H9 (cell line): Measurements from ENCODE around the gene MAMDC4. TPM values are rescaled to one million over a fixed set of nuclear protein-coding genes. Genes with fewer than 3 reads are reported as not detected.

ENCODE experiments used
- DNase-seq: peaks from one replicate; pipeline ENCODE4 v3.0.0-alpha.2; 2017
- H2AFZ ChIP-seq: one replicate; pipeline ENCODE4 v1.6.1; 2013; ENCODE audit warnings: mild to moderate bottlenecking, low read length, control low read depth, moderate library complexity
- H2AK5ac ChIP-seq: 2 replicates; pipeline ENCODE4 v1.6.1; 2013; ENCODE audit warnings: low read length, control low read depth, mixed read lengths; ENCODE audit not compliant: insufficient read length
- H2BK120ac ChIP-seq: one replicate; pipeline ENCODE4 v1.6.1; 2013; ENCODE audit warnings: low read depth, mild to moderate bottlenecking, low read length, control low read depth, inconsistent platforms; ENCODE audit not compliant: poor library complexity, severe bottlenecking
- H2BK12ac ChIP-seq: 2 replicates; pipeline ENCODE4 v1.6.1; 2013; ENCODE audit warnings: low read length, control low read depth, mixed read lengths, low read depth; ENCODE audit not compliant: insufficient read length
- H2BK15ac ChIP-seq: 2 replicates; pipeline ENCODE4 v1.6.1; 2013; ENCODE audit warnings: low read depth, low read length, control low read depth
- H2BK20ac ChIP-seq: one replicate; pipeline ENCODE4 v1.6.1; 2013; ENCODE audit warnings: low read depth, mild to moderate bottlenecking, low read length, control low read depth, inconsistent platforms; ENCODE audit not compliant: poor library complexity, severe bottlenecking
- H2BK5ac ChIP-seq: 2 replicates; pipeline ENCODE4 v1.6.1; 2013; ENCODE audit warnings: low read length, control low read depth, mixed read lengths; ENCODE audit not compliant: insufficient read length
- H3K14ac ChIP-seq: 2 replicates; pipeline ENCODE4 v1.6.1; 2013; ENCODE audit warnings: low read length, control low read depth; ENCODE audit not compliant: insufficient read depth
- H3K18ac ChIP-seq: 2 replicates; pipeline ENCODE4 v1.6.1; 2013; ENCODE audit warnings: low read depth, mild to moderate bottlenecking, mixed read lengths, low read length, control low read depth; ENCODE audit not compliant: insufficient read length
- H3K23ac ChIP-seq: 2 replicates; pipeline ENCODE4 v1.6.1; 2013; ENCODE audit warnings: low read length, control low read depth, mixed read lengths, low read depth; ENCODE audit not compliant: insufficient read length
- H3K23me2 ChIP-seq: 2 replicates; pipeline ENCODE4 v1.6.1; 2013; ENCODE audit warnings: low read depth, mild to moderate bottlenecking, mixed read lengths, low read length, control low read depth; ENCODE audit not compliant: insufficient read length, poor library complexity, severe bottlenecking
- H3K27ac ChIP-seq: 2 replicates; pipeline ENCODE4 v1.5.1; 2013; ENCODE audit warnings: low read length, control low read depth, mixed read lengths, low read depth; ENCODE audit not compliant: insufficient read length
- H3K27me3 ChIP-seq: 2 replicates; pipeline ENCODE4 v1.6.1; 2013; ENCODE audit warnings: low read length, control low read depth, inconsistent platforms; ENCODE audit not compliant: insufficient read depth
- H3K4ac ChIP-seq: 2 replicates; pipeline ENCODE4 v1.6.1; 2013; ENCODE audit warnings: low read depth, mild to moderate bottlenecking, control low read depth, inconsistent platforms, low read length, moderate library complexity
- H3K4me1 ChIP-seq: 2 replicates; pipeline ENCODE4 v1.6.1; 2013; ENCODE audit warnings: low read length, control low read depth, inconsistent platforms; ENCODE audit not compliant: insufficient read depth
- H3K4me2 ChIP-seq: 2 replicates; pipeline ENCODE4 v1.6.1; 2013; ENCODE audit warnings: low read length, control low read depth, mixed read lengths; ENCODE audit not compliant: insufficient read length, insufficient read depth
- H3K56ac ChIP-seq: 2 replicates; pipeline ENCODE4 v1.6.1; 2013; ENCODE audit warnings: low read depth, mild to moderate bottlenecking, mixed read lengths, low read length, control low read depth; ENCODE audit not compliant: insufficient read length
- H3K79me1 ChIP-seq: 2 replicates; pipeline ENCODE4 v1.6.1; 2013; ENCODE audit warnings: low read depth, mild to moderate bottlenecking, moderate library complexity, low read length, control low read depth, inconsistent platforms; ENCODE audit not compliant: insufficient read depth, poor library complexity, severe bottlenecking
- H3K79me2 ChIP-seq: 2 replicates; pipeline ENCODE4 v1.6.1; 2013; ENCODE audit warnings: low read length, control low read depth, inconsistent platforms; ENCODE audit not compliant: insufficient read depth
- H3K9ac ChIP-seq: 2 replicates; pipeline ENCODE4 v1.6.1; 2013; ENCODE audit warnings: low read length, control low read depth, mixed read lengths; ENCODE audit not compliant: insufficient read length; ENCODE audit errors: extremely low read depth
- H3K9me3 ChIP-seq: one replicate; pipeline ENCODE4 v1.6.1; 2013; ENCODE audit warnings: low read depth, low read length, inconsistent platforms; ENCODE audit not compliant: control insufficient read depth
- H3T11ph ChIP-seq: one replicate; pipeline ENCODE4 v1.6.1; 2013; ENCODE audit warnings: mild to moderate bottlenecking, low read length, control low read depth, inconsistent platforms
- H4K20me1 ChIP-seq: one replicate; pipeline ENCODE4 v1.6.1; 2013; ENCODE audit not compliant: control insufficient read depth, insufficient read length, insufficient read depth
- H4K5ac ChIP-seq: 2 replicates; pipeline ENCODE4 v1.6.1; 2013; ENCODE audit warnings: low read depth, mild to moderate bottlenecking, mixed read lengths, low read length, control low read depth; ENCODE audit not compliant: insufficient read length
- H4K8ac ChIP-seq: replicated peaks from 2 replicates; pipeline ENCODE4 v1.6.1; 2013; ENCODE audit warnings: low read length, control low read depth, mixed read lengths, low read depth; ENCODE audit not compliant: insufficient read length
- H4K91ac ChIP-seq: 2 replicates; pipeline ENCODE4 v1.6.1; 2013; ENCODE audit warnings: low read depth, mild to moderate bottlenecking, moderate library complexity, mixed read lengths, low read length, control low read depth; ENCODE audit not compliant: insufficient read length
- H3K27ac Mint-ChIP-seq, 3 experiments: 2 replicates in 2 of 3; 3 replicates in 1 of 3; pipeline ENCODE4 v1.8.0; 2020 to 2021; ENCODE audit warnings: mixed read lengths in 3 of 3, mild to moderate bottlenecking in 1 of 3, moderate library complexity in 1 of 3
- H3K27me3 Mint-ChIP-seq: 2 replicates; pipeline ENCODE4 v1.8.0; 2021; ENCODE audit warnings: low read depth, mild to moderate bottlenecking, moderate library complexity, mixed read lengths
- H3K36me3 Mint-ChIP-seq, 3 experiments: 2 replicates in 2 of 3; 3 replicates in 1 of 3; pipeline ENCODE4 v1.8.0; 2020 to 2021; ENCODE audit warnings: low read depth in 3 of 3, mixed read lengths in 3 of 3; ENCODE audit not compliant: insufficient read depth in 1 of 3
- H3K4me1 Mint-ChIP-seq, 2 experiments: 2 replicates each; pipeline ENCODE4 v1.8.0; 2020; ENCODE audit warnings: mixed read lengths in 2 of 2
- H3K4me3 Mint-ChIP-seq, 2 experiments: 2 replicates in 1 of 2; 3 replicates in 1 of 2; pipeline ENCODE4 v1.8.0; 2020 to 2021; ENCODE audit warnings: mild to moderate bottlenecking in 2 of 2, mixed read lengths in 2 of 2, moderate library complexity in 1 of 2
- H3K9me3 Mint-ChIP-seq, 2 experiments: 2 replicates in 1 of 2; 3 replicates in 1 of 2; pipeline ENCODE4 v1.8.0; 2020; ENCODE audit warnings: mild to moderate bottlenecking in 2 of 2, mixed read lengths in 2 of 2, moderate library complexity in 1 of 2
- WGBS: extraction: QIAGEN DNeasy Blood & Tissue Kit; methylation state at CpG from one replicate; pipeline ENCODE4 v1.1.7; 2013; ENCODE audit warnings: missing lambda C conversion rate, low lambda C conversion rate, mixed read lengths; ENCODE audit not compliant: insufficient read length; ENCODE audit errors: extremely low coverage; 5-methylcytosine and 5-hydroxymethylcytosine counted together
- total RNA-seq: library from RNA; stranded (reverse); gene quantifications from 2 replicates; pipeline ENCODE4 v1.2.1, GENCODE V29; 2021
- TF ChIP-seq, protein P1 (sequence below): fragments of 200-600 bp; sonication (generic); conservative IDR thresholded peaks from 3 replicates; pipeline ENCODE4 v1.8.0; 2021; ENCODE audit warnings: antibody characterized with exemption, mild to moderate bottlenecking

Gene MAMDC4
- total RNA-seq, 1 experiment from 2014 or later: 9.2 TPM

DNA sequence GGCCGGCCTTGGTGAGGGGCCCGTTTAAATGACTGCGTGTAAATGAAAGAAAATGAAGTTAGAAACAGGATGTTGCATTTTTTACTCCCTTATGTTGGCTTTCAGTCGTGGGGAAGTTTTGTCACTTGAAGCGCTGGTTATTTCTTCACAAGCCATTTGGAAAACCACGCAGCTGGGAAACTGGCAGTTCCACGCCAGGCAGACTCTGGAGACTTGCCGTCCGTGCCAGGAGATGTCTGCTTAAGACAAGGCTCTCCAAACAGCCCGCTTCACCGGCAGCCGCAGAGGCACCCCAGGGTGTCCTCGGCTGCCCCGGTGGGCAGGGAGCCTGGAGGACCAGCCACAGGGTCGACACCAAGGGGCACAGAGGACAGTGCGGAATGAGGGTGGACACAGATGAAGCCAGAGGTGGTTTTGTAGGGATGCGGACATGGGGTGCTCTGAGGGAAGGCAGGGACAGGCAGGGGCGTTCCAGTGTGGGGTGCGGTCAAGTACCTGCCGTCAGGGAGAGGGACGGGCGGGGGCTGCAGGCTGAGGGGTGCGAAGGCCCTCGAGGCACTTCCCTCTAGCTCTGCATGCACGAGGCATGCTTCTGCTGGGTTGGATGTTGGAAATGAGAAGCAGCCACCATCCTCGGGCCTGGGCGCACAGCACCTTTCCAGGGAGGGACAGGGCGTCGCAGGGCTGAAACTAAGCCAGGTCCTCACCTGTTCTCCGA, 21.0 kb upstream of the MAMDC4 start:
- H3K4me1 ChIP-seq: no peaks in the 10 kb centered on the region
- no peak overlapping the region for H3K4me3 Mint-ChIP-seq
- TF ChIP-seq, protein P1, sequence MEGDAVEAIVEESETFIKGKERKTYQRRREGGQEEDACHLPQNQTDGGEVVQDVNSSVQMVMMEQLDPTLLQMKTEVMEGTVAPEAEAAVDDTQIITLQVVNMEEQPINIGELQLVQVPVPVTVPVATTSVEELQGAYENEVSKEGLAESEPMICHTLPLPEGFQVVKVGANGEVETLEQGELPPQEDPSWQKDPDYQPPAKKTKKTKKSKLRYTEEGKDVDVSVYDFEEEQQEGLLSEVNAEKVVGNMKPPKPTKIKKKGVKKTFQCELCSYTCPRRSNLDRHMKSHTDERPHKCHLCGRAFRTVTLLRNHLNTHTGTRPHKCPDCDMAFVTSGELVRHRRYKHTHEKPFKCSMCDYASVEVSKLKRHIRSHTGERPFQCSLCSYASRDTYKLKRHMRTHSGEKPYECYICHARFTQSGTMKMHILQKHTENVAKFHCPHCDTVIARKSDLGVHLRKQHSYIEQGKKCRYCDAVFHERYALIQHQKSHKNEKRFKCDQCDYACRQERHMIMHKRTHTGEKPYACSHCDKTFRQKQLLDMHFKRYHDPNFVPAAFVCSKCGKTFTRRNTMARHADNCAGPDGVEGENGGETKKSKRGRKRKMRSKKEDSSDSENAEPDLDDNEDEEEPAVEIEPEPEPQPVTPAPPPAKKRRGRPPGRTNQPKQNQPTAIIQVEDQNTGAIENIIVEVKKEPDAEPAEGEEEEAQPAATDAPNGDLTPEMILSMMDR: no peak

More for the DNA sequence above, 21.0 kb upstream of the MAMDC4 start:
- Histone ChIP-seq H4K91ac (no peak overlapping the region), H4K20me1 (no peaks in the 10 kb centered on the region), H3K79me1 (no peaks in the 10 kb centered on the region), H3K23me2 (no peaks in the 10 kb centered on the region), H2BK5ac (no peak overlapping the region), H3K4ac (no peak overlapping the region), H2BK20ac (no peak overlapping the region), H3K9me3 (no peaks in the 10 kb centered on the region), H3K18ac (no peak overlapping the region), H3K79me2 (no peaks in the 10 kb centered on the region), H4K5ac (no peak overlapping the region), H3K9ac (no peak overlapping the region), H2BK12ac (no peak overlapping the region), H2AFZ (no peak overlapping the region), H2AK5ac (no peak overlapping the region), H3T11ph (no peak overlapping the region), H3K23ac (no peak overlapping the region), H4K8ac (no peak overlapping the region), H3K4me2 (no peak overlapping the region), H3K56ac (no peak overlapping the region), H3K14ac (no peak overlapping the region), H2BK120ac (no peak overlapping the region), H3K27me3 (no peaks in the 10 kb centered on the region), H3K27ac (no peak overlapping the region), H2BK15ac (no peak overlapping the region)
- Mint-ChIP-seq H3K36me3 (peaks cover 13 to 51% (median 46%) of the 10 kb centered on the region in 3 experiments), H3K27ac (no peak overlapping the region), H3K4me1 (no peaks in the 10 kb centered on the region), H3K27me3 (peaks cover 1% of the 10 kb centered on the region; the same call in 1 of the 2 replicates), H3K9me3 (no peaks in the 10 kb centered on the region)
- no CpG with 5 or more reads among the region's 30 CpGs for WGBS
- no peak for DNase-seq
